Right ventricle myocardium superior (tissue), 1 donor: Measurements from ENCODE around the gene TNFRSF1A. TPM values are rescaled to one million over a fixed set of nuclear protein-coding genes. Genes with fewer than 3 reads are reported as not detected.

ENCODE experiments used
- ATAC-seq: fragments of 200-7000 bp; cut with Tn5 transposase; one replicate; pipeline ENCODE4 v1.9.1; 2020; ENCODE audit warnings: mild to moderate bottlenecking; ENCODE audit not compliant: poor library complexity
- DNase-seq: peaks from one replicate; pipeline ENCODE4 v3.0.0-alpha.2; 2020
- intact Hi-C: fragments of 100-400 bp; cut with DNase I; formaldehyde crosslinking; loops from one replicate; pipeline ENCODE4 v1.11.2; 2022
- total RNA-seq: library from RNA; stranded (reverse); fragmentation: NEBNext Ultra II Directional; extraction: Animal tissue kit (Norgen Biotek cat#: 25700); gene quantifications from one replicate; pipeline ENCODE4 v1.2.1, GENCODE V29; 2021
- donor health status: DM: no; HTN: yes; CAD: no; lungs with severe emphysema.

Gene TNFRSF1A
- total RNA-seq, 1 donor from 2014 or later, result 47.9 TPM

DNA sequence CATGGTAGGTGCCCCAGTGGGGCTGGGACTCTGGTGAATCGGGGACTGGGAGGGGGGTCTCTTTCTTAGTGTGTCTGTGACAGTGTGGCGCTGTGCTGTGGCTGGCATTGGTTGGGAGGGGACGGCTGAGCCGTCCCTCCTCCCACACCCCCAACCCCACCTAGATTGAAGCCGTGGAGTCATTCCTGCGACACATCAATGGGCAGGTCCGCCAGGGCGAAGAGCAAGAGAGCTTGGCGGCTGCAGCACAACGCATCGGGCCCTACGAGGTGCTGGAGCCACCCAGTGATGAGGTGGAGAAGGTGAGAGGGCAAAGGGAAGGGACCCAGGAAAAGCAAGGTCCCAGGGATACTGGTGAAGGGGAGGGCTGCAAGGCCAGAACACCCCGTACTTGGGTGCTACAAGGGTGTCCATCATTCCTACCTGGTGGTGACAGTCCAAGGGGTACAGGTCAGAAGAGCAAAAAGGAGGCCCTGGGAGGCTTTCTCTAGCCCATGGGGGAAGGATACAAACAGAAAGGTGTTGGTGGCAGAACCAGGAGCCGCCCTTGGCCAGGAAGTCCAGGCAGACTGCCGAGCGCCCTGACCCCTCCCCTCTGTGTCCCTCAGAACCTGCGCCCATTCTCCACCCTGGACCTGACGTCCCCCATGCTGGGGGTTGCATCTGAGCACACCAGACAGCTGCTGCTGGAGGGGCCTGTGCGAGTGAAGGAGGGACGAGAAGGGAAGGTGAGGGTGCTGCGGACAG, 24.0 kb downstream of the TNFRSF1A start:
- ATAC-seq, result no peak
- intact Hi-C loops, result no loop called here
- DNase-seq, result no peak

DNA sequence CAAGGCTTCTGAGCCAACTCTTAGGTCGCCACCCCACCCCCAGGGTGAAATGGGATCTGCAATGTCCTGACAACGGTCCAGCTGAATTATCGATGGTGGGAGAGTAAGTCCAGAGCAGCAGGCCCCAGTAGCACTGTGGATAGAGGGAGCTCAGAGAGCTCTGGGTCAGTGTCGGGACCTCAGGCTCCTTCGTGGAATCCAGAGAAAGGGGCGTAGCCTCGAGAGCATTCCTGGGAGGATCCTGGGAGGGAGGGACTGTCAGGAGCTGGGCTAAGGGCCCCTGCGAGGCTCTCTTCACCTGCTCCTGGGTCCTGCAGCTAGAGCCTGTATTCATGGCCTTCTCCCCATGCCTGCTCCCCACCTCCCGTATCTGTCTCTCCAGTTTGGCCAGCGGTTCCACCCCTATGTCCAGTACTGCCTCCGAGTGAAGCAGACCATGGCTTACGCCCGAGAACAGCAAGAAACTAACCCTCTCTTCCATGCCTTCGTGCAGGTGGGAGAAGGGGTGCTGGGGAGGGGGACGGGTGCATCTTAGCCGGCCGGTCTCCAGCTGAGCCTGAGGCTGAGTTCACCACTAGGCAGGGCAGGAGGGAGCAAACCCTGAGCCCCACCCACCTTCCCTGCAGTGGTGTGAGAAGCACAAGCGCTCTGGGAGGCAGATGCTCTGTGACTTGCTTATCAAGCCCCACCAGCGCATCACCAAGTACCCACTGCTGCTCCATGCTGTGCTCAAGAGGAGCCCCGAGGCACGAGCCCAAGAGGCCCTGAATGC, 24.8 kb downstream of the TNFRSF1A start:
- no peak for DNase-seq
- ATAC-seq, result no peak
- intact Hi-C loops, result no loop called here

DNA sequence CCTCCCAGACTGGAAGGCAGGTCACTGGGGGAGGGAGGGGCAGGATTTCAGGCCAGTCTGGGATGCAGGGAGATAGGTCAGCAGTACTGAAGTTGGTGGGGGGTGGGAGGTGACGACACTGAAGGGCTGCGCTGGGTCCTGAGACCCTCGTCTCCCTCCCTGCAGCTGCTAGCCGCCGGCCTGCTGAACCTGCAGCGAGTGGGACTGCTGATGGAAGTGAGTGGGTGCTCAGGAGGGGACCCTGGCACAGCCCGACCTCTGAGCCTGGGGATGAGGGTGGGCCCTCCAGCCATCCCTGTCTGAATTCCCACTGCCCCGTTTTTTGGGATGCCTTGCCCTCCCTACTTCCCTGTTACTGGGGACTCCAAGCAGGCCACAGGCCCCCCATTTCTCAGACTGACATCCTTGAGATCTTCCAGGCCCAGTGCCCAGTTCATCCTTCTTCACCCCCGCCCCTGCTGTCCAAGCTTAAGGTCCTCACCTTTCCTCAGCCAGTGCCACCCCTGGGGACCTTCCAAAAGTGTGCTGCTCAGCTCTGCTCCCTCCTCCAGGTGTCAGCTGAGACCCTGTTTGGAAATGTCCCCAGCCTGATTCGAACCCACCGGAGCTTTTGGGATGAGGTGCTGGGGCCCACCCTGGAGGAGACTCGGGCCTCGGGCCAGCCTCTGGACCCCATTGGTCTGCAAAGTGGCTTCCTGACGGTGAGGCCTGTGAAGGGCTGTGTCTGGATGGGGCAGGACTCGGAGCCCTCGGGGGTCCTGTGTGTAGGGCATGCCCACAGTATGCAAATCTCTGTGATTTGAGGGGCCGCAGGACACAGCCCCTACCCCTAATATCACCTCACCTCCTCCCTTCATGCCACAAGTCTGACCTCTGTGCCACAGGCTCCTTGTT, 25.9 kb downstream of the TNFRSF1A start:
- no peak for DNase-seq
- ATAC-seq, result no peak
- intact Hi-C loops, result no loop called here

DNA sequence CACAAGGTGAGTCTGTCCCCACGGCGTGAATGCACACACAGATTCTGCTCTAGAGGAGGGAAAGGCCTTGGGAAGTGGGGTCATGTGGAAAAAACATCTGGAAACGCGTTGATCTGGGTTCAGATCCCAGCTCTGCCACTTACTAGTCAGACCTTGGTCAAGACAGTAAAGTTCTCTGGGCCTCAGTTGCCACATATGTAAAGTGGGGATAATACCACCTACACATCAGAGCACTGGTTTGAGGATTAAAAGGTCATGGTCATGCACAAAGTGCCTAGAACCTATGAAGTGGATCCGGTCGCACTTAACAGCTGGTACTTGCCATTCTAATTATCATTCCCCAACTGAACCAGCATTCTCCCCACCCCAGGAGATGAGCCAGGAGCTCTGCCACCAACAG, 26.7 kb downstream of the TNFRSF1A start:
- ATAC-seq, result no peak
- intact Hi-C loops, result no loop called here
- DNase-seq, result no peak

DNA sequence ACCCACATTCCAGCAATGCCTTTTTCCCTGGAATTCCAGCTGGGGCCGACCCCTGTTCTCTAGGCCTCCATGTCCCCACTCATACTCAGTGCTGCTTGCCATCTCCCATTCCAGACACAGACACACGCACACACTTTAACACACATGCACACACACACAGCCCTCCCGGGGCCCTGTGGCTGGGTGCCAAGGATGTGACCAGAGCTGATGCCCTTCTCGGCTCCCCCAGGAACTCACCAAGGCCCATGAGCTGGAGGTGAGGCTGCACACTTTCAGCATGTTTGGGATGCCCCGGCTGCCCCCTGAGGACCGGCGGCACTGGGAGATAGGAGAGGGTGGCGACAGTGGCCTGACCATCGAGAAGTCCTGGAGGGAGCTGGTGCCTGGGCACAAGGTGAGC, 27.1 kb downstream of the TNFRSF1A start:
- no peak for DNase-seq
- intact Hi-C loops, result no loop called here
- ATAC-seq, result no peak

DNA sequence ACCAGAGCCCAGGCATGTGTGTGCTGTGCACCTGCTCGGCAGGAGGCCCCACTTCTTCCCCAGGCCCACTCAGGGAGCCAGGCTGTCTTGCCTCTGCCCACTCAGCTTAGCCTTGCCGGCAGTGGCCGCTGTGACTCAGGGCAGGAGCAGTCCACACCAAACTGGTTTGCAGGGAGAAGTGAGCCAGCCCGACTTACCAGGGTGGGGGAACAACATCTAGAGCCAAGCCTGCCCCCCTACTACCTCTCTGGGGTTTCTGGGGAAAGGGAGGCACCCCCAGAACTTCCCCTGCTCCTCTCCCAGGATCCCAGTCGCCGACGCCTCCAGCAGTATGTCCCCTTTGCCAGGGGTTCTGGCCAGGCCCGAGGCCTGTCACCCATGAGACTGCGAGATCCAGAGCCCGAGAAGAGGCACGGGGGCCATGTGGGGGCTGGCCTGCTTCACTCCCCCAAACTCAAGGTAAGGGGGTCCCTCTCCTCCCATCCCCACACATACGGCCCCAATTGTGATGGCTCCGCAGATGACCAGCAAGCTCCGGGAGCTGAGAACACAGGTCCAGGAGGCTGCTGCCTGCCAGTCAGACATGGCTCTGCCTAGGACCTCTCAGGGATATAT, 28.4 kb downstream of the TNFRSF1A start:
- intact Hi-C loops, result no loop called here
- ATAC-seq (no peak), DNase-seq (no peak)

DNA sequence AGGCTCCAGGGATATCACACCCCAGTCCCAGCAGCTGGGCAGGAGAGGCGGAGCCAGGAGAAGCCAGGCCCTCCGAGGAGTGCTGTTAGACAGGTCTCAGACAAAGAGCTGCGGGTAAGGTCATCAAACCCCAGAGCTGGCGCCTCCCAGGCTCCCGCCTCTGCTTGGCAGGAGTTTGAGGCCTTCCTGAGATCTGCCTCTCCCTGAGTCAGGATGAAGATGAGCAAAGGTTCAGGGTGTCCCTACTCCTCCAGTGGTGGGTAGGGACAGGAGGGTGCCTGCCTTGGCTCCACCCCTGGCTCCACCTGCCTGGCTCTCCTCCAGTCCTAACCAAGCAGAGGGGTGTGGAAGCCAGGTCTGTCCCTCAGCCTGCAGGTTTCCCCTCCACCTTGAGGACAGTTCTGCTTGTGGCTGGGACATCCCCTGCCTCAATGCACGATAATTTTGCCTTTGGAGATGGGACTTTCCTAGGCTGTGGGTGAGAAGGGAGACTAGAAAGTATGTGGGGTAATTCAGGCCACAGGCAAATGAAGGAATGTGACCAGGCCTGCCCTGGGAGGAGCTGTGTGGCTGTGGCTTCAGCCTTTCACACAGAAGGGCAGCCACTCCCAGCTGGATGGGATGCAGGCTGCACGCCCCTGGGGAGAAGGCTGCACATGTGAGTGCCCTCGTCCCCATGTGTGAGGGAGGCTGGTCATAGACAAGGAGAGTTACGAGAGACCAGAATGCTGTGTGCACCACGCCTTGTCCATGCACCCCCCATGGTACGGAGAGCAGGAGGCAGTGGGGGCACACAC, 29.1 kb downstream of the TNFRSF1A start:
- intact Hi-C loops, result no loop called here
- DNase-seq (no peak), ATAC-seq (peak; percentile 13)

DNA sequence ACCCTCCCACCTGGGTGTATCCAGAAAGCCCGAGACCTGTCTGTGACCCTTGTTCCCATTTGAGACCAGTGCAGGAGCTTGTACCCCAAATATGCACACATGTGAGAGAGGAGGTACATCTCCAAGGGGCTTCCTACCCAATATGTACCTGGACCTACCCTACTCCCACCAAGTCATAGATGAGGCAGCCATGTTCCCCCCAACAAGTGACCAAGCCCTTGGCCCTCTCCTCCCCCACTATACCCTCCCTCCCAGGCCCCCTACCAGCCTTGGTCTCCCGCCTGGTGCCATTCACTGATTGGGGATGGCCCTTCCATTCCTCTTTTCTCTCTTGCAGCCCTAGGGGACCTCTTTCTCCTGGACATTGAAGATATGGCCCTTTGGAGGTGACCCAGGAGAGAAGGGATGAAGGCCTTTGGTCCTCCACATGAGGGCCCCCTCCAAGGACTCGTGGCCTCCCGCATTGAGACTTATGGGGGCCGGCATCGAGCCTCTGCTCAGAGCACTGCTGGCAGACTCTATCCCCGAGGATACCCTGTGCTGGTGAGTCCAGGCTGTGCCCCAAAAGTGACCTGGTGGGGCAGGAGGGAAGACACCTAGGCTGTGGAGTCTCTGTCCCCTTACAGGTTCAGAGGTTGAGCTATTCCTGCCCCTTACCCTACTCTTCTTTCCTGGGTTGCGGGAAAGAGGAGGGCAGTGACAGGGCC, 29.9 kb downstream of the TNFRSF1A start:
- ATAC-seq (no peak), DNase-seq (no peak)
- intact Hi-C loops, result no loop called here

DNA sequence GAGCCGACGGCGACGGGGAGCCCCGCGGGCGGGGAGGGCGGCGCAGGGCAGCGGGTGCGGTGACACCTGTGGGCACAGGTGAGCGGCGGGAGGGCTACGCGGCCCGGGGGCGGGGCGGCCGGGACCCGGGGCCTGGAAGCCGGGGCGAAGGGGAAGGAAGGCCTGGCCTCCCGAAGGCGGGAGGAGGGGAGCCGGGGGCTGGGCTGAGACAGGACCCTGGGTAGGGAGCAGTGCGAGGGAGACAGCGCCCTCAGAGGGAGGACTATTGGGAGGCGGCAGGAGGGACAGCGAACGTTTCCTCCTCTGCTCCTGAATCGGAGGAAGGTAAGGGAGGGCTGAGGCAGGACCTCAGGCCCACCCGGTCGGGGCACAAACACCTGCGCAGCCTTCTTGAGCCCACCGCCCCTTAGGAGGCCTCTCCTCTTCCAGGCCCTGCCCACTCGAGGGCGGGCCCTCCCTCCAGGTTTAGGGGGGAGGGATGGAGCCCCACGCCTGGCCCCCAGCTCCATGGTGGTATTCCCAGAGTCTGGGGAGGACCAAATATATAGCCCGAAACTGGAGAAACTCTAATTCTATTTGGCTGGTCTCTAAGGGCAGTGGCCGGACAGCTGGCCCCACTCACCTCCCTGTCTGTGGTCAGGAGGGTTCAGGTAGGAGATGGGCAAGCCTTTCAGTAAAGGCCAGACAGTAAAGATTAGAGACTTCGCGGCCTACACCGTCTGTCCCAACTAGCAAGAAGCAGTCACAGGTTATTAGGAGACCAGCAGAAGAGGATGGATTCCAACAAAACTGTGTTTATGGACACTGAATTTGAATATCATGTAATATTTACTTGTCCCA, 30.9 kb downstream of the TNFRSF1A start:
- ATAC-seq, result no peak
- intact Hi-C loops, result no loop called here
- no peak for DNase-seq

DNA sequence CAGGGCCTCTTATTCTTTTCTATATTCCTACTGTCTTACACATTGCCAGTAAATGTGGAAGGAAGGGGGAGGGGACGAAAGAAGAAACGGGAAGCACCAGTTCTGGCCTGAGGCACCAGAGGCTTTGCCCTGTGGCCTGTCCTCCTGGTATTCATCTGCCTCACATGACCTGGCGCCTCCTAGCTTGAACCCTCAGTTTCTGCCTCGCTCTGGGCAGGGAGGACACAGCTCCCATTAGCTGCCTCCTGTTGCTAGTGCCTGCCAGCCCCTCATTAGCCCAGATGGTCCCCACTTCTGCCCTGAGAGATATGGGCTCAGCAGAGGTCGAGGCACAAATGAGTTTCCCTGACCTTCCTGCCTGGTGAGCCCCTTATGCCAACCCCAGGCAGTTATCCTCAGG, 34.3 kb downstream of the TNFRSF1A start:
- peak; percentile 33 for ATAC-seq
- no peak for DNase-seq
- intact Hi-C loops, result no loop called here

DNA sequence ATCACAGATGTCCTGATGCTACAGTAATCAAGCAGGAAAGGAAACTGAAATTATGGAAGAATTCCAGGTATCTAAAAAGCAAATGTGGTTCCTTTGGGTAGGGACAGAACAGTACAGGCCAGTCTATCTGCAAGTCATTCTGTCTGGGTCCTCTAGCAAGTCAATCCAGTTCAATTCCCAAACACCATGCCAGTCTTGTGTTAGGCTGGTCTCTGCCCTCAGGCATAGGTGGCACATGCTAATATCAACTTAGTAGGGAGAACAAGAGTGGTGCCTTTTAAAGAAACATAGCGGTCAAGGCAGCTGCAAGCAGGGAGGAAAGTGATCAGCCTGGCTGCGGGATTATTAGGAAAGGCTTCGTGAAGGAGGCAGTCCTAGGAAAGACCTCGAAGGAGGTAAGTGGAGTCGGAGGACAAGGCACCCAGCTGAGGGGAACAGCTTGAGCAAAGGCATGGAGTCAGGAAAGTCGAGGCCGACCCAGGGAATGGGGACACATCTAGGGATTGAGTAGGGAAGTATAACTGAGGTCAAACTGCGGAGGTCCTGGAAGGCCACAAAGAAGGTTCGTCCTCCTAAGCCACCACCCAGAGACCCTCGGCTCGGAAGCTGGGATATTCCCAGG, 35.2 kb downstream of the TNFRSF1A start:
- no peak for ATAC-seq
- intact Hi-C loops, result no loop called here
- no peak for DNase-seq

DNA sequence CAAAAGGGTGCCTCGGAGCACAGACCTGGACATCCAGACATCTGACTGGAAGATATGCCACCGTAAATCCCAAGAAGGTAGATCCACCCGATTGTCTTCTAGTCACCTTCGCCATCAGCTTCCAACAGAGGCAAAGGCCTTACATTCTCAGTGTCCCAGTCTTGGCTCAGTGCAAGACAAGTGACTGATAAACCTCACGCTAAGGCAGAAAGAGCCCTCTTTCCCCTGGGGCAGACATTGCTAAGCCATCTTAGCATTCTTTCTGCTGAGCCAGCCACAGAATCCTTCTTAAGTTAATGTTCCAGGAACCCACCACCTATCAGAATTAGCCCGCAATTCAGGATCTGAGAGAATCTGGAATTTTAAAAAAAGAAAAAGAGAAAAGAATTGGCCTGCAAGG, 35.7 kb downstream of the TNFRSF1A start:
- ATAC-seq (no peak), DNase-seq (no peak)
- intact Hi-C loops, result no loop called here

DNA sequence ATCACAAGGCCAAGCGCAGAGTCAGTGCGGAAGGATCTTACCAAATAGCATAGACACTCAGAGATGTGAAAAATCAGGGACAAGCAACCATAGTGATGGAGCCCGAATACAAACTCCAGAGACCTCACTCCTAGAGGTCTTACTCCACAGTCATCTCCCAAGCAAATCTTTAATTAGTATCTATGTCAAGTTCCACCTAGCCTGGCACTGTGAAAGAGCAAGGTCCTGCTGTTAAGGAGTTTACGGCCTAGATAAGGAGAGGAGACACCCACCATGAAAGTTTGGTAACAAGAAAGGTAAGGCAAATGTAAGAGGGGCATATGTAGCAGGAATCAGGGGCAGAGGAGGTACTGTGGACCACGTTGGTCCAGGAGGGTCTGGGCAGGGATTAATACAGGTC, 38.8 kb downstream of the TNFRSF1A start:
- intact Hi-C loops, result no loop called here
- DNase-seq (no peak), ATAC-seq (no peak)

DNA sequence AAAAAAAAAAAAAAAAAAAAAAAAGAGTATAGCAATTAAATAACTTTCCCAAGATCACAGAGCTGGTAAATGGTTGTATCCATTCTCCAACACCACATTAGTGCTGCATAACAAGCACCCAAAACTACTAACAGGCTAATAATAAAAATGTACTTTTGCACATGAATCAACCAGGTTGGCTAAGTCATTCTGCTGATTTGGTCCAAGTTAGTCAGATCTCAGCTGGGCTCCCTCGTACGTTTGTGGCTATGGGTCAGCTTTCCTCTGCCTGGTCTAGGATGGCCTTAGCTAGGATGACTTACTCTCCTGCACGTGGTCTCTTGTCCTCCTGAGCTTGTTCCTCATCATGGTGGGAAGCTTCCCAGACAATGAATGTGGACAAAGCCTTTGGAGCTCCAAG, 39.3 kb downstream of the TNFRSF1A start:
- no peak for ATAC-seq
- intact Hi-C loops, result no loop called here

DNA sequence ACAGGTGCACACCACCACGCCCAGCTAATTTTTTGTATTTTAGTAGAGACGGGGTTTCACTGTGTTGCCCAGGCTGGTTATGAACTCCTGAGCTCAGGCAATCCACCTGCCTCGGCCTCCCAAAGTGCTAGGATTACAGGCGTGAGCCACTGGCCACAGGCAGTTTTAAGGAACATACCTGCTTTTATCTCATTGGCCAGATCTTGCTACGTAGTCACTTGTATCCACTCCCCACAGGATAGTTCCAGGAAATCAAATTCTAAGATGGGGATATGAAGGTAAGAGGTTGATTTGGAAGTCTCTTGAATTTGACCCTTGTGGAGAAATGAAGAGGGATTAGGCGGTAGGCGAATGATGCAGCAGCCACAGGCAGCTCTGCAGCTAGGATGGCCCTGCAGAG, 40.2 kb downstream of the TNFRSF1A start:
- ATAC-seq (no peak), DNase-seq (no peak)
- intact Hi-C loops, result no loop called here

More for the DNA sequence above, 39.3 kb downstream of the TNFRSF1A start:
- no peak for DNase-seq

DNA sequence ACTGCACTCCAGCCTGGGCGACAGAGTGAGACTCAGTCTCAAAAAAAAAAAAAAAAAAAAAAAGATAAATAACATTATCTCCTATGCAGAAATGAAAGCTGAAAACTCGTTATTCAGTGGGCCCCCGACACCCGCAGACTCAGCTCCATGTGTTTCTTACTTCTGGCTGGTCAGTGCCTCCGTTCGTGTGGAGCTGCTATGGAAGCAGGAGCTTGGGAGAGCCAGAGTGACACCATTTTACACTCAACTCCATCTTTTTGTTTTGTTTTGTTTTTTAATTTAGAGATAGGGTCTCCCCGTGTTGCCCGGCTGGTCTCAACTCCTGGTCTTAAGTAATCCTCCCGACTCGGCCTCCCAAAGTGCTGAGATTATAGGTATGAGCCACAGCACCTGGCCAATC, 44.7 kb downstream of the TNFRSF1A start:
- intact Hi-C loops, result no loop called here
- DNase-seq, result no peak
- ATAC-seq, result no peak
